Measurements from ENCODE around the gene COL18A1.

COL18A1 gene

DNA sequence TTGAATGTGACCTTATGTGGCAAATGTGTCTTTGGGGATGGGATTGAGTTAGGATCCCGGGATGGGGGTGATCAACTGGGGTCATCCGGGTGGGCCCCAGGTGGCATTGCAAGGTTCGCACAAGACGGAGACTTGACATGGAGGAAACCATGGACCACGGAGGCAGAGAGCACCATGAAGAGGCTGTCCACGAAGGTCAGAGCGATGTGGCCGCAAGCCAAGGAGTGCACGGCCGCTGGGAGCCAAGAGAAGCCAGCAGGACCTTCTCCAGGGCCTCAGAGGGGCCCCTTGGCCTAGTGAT, 22.3 kb upstream of the COL18A1 start:
- DNase-seq (ENCODE audit: low read depth in 2 of 2, low spot score in 1 of 2), result no peak

DNA sequence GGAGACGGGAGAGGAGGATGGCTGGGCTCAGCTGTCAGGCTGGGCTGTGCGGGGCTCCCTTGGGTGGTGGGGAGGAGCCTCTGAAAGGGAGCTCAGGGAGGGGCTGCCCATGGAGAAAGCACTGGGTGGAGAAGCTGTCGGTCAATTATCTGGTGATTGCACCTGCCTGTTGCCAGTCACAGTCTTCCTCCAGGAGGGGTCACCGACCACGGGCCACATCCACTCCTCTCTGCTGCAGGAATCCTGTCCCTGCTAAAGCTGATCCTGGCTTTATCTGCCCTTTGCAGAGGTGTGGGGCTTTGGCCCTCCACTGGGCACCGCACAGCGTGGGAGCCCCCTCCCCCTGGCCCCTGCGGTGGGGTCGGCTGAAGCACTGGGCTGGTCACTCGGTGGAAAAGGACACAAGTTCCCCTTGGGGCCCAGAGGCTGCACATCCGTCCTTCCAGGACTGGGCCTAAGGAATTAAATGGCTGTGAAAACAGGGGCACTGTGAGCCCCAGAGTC, 21.8 kb upstream of the COL18A1 start:
- DNase-seq (ENCODE audit: low read depth in 2 of 2, low spot score in 1 of 2), result no peak

DNA sequence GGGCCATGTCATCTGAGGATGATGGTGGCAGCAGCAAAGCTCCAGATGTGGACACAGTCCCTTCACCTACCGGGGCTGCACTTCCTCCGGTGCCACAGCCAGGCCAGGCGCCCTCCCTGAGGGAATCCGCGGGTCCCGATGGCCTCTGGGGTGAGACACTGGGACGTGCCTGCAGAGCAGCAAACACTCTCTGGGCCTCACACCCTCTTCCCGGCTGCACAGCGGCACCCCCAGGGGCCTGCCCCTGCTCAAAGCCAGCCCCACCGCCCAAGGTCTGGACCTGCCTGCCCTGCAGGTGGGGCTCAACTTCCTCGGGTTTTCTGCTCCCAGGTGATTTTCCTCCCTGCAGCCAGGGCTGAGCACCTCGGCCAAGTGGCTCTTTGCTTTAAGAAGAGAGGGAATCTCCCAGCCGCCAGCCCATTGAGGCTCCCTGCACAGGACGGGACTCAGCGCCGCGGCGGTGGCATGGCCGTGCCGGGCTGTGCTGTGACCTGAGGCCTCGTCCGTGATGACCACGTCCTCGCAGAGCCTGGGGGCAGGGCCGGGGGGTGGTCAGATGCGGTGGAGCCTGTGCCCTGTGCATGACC, 21.3 kb upstream of the COL18A1 start:
- no peak for DNase-seq (ENCODE audit: low read depth in 2 of 2, low spot score in 1 of 2)

DNA sequence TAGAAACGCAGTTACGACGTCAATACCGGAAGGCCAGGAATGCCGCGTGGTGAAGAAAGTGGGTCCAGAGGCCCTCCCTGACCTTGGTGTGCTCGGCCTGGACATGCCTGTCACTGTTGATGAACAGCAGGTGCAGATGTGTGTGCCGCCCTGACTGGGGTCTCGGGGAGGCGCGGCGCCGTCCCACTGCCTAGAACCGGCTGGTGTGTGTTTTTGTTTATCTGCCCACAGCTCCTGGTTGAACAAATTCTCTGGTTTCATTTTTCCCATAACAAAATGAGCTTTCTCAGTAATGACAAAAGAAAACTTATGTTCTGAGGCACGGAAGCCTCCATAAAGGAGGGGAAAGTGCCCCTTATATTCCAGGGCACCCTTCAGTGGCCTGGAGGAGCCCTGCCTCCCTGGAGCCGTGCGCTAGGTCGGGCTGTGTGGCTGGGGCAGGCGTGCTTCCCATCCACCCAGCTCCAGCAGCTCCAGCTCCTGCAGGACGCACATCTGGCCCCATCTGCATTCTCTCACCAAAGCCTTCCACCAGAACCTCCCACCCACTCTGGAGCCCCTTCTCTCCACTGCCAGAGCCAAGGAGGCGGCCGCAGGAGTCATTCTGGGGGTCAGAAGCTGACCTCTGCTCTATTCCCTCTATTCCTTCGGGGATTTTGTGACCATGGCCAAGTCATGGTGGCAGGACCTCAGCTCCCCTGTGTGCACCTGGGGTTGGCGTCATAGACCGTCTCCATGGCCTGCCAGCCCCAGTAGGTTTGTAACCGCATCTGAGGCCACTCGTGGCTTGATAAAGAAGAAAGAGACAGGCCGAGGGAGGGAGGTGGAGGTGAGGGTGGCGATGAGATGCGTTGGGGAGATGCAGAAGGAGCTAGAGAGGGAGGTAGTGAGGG, 20.1 kb upstream of the COL18A1 start:
- DNase-seq (ENCODE audit: low read depth in 2 of 2, low spot score in 1 of 2), result no peak

DNA sequence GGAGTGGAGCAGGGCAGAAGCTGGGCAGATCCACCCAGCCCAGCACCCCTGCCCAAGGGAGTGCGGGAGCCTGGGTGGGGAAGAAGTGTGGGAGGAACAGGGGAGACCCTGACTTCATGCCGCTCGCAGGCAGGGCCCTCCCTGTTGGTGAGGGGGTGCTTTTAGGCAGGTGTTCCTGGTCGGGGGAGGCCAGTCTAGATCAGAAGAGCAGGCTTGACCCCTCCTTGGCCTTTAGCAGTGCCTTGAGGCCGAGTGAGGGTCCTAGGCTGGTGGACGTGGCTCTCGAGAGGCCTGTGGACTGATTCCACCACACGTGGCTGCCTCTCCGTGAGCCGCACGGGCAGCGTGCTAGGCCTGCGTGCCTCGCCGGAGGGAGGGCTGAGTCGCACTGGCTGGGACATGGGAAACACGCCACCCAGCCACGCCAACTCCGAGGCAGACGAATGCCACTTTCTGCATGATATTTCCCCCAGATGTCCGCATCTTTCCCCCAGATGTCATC, 19.4 kb upstream of the COL18A1 start:
- no peak for DNase-seq (ENCODE audit: low read depth in 2 of 2, low spot score in 1 of 2)

DNA sequence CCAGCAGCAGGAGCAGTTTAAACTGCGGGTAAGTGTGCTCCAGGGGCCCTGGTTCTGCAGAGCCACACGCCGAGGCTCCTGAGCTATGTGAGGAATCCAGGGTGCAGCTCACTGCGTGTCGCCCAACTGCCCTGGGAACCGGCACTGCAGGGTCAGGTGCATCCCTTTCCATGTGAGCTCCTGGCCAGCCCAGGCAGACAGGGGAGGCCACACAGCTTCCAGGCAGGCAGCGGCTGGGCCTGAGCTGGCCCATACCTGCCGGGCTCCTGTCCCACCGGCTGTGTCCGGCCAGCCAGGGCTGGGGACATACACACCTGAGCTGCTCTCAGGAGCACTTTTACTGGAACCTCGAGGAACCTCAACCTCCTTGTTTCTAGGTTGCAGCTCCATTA, 18.6 kb upstream of the COL18A1 start:
- DNase-seq (ENCODE audit: low read depth in 2 of 2, low spot score in 1 of 2), result no peak

DNA sequence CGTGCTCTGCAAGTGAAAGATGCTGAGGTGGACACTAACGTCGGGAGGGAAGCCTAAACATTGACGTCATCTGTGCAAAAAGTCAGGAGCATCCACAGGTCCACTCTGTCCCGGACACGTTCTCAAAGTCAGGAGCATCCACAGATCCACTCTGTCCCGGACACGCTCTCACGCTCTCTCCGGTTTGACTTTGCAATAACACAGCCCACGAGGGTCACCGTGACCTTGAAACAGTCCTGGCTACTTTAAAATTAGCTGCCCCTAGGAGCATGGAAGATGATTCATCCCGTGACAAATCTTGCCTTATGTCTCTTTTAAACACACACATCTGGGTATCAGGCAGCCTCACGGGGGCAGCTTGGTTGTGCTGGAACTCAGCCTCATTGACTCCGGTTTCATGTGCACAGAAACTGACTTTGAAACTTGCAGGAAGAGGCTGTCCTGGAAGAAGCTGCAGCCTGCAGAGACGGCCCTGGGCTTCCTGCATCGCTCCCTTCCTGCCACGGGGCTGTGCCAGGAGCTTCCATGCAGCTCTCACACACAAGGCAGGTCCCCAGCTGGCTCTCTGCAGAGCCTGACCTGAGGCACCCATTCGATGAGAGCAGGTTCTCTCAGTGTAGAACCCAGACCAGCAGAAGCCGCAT, 18.1 kb upstream of the COL18A1 start:
- no peak for DNase-seq (ENCODE audit: low read depth in 2 of 2, low spot score in 1 of 2)

DNA sequence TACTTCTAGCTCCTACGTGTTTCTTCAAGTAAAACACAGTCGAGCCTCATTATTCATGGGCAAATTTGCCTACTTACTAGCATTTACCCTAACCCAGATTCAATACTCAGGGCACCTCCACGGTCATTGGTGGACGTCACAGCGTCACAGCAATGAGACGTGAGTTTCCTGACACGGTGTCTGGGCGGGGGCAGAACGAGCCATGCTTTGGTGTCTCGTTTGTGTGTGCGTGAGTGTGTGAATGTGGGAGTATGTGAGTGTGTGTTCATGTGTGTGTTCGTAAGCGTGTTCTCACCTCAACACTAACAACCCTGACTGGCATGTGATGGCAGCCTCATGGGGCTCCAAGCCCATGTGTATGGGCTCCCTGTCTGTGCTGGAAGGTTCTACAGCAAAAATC, 17.5 kb upstream of the COL18A1 start:
- no peak for DNase-seq (ENCODE audit: low read depth in 2 of 2, low spot score in 1 of 2)

DNA sequence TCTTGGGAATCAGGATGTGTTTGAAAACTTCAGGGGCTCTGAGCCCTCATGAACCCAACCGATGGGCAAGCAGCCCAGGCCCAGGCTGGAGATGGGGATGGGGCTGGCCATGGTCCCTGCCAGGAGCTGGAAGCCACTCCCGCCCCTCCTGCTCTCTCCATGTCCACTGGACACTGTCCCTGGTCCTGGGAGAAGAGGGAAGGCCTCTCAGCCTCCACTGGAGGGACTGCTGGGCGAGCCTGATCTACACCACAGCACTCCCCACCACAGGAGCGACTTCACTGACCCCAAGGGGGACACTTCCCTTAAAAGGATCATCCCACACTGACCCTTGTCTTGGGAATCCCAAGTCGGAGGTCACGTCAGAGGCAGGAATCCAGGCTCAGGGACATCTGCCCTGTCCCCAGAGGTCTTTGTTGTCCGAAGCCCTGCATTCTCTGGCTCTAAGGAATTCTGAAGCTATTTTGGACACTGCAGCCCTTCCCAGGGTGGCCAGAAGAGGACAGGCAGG, 16.9 kb upstream of the COL18A1 start:
- DNase-seq (ENCODE audit: low read depth in 2 of 2, low spot score in 1 of 2), result no peak

DNA sequence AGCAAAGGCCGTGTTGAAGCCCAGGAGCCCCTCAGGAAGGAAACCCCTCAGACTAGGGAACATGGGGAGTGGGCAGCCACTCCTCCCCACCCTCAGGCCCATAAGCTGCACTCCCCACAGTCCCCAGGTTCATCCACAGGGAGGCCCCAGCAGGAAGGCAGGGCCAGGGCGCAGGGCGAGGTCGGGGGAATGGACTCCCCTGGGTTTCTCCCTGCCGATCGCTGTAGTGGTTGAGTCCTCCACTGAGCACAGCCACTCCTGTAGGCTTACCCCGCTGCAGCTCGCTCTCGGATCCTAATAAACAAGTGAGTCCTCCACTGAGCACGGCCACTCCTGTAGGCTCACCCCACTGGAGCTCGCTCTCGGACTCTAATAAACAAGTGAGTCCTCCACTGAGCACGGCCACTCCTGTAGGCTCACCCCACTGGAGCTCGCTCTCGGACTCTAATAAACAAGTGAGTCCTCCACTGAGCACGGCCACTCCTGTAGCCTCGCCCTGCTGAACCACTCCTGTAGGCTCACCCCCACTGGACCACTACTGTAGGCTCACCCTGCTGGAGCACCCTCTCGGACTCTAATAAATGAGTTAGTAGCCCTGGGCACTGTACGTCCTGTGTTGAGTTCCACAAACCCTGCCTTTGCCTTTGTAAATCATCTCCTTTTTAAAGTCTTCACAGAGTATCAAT, 16.2 kb upstream of the COL18A1 start:
- no peak for DNase-seq (ENCODE audit: low read depth in 2 of 2, low spot score in 1 of 2)

DNA sequence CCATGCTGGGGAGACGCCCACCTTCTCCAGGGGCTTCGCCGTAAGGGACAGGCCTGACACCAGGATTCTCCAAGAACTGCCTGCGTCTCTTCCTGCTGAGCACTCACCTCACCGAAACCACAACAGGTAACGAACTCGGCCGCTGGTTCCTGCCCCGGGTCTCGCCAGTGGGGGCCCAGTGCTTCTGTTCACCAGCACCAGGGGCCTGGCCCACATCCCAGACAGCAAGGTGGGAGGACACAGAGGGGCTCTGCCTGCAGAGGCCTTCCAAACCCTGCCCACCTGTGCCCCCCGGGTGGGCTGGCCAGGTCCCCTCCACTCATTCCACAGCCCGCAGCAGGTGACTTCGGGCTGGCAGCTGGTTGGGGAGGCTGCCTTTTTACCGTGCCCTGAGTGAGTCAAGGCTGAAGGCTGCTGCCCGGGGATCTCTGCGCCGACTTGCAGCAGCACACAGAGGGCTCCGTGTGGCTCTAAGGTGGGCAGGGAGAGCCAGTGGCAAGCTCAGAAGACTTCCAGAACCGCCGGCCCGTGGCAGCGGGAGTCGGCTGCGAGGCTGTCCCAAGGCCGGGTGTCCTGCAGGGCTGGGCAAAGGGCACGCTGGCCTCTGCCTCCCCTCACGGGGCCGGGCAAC, 14.7 kb upstream of the COL18A1 start:
- no peak for DNase-seq (ENCODE audit: low read depth in 2 of 2, low spot score in 1 of 2)

DNA sequence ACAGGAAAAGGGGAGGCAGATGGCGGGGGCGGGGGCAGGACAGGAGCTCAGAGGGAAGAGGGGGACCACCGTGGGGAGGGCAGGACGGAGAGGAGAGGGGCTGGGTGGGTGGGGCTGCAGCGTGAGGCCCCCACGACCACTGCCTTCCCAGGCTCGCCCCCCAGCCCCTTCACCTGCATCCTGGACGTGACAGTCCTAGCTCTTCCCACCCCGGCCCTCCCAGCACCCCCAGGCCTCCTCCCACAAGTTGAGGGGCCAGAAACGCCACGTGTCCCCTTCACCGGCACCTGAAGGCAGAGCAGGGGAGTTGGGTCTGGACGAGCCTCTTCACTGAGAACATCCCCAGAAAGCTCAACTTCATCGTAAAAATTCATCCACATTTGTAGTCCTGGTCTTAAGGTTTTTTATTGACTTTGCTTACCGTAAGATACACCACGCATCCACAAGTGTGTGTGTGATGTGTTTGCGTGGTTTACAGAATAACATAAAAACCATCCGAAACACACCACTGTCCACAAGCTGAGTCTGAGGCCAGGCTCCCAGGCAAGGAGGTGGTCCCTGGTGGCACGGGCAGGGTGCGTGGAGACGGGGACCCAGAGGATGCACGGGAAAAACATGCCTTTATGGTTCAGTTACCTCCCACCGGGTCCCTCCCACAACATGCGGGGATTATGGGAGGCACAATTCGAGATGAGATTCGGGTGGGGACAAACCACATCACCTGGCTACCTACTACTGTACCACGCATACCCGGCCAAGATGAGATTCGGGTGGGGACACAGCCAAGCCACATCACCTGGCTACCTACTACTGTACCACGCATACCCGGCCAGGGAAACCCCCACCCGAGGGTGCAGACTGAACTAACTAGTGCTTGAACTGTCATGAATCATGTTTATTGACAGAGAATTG, 13.9 kb upstream of the COL18A1 start:
- no peak for DNase-seq (ENCODE audit: low read depth in 2 of 2, low spot score in 1 of 2)

DNA sequence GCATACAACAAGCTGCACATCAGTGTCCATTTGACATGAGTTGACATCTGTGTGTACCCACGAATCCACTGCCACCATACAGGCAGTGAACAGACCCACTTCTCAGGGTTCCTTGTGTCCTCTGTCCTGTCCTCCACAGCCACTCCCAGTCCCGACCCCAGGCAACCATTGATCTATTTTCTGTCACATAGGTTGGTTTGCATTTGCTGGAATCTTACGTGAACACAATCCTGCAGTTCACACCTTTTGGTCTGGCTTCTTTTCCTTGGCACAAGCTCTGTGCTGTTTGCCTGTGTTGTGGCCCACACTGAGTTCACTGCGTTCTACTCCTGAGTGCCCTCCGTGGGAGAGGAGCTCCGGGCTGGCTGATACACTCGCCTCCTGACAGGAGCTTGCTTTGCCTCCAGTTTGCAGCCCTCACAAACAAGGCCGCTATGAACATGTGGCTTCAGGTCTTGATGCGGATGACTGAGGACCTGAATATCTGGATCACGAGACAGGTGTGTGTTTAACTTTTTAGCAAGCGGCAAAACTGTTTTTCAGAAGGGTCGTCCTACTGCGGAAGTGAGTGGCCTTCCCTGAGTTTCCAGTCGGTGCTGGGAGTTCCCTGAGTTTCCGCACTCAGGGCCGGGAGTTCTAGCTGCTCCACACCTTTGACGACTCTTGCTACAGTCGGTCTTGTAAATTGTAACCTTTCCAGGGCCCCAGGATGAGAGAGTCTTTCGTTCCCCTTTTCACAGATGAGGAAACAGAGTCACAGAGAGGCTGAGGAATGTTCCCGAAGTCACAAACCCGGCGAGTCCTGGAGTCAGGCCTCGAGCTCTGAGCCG, 13.0 kb upstream of the COL18A1 start:
- DNase-seq (ENCODE audit: low read depth in 2 of 2, low spot score in 1 of 2), result no peak

DNA sequence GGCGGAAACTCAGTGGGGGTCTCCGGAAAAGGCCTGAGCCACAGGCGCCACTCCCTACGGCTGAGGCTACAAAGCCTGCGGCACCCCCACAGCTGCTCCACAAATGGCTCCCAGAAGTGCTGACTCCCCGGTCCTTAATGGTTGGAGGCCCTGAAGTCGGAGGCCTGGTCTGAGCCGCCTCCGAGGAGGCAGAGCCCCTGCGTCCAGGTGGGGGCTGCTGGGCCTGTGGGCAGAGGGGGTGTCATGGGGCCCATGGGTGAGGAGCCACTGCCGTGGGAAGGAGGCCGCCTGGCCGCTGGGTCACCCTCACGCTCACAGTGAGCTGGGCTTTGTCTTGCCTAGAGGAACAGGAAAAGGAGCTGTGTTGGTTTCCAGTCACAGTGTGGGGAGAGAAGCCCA, 12.4 kb upstream of the COL18A1 start:
- DNase-seq (ENCODE audit: low read depth in 2 of 2, low spot score in 1 of 2), result no peak

DNA sequence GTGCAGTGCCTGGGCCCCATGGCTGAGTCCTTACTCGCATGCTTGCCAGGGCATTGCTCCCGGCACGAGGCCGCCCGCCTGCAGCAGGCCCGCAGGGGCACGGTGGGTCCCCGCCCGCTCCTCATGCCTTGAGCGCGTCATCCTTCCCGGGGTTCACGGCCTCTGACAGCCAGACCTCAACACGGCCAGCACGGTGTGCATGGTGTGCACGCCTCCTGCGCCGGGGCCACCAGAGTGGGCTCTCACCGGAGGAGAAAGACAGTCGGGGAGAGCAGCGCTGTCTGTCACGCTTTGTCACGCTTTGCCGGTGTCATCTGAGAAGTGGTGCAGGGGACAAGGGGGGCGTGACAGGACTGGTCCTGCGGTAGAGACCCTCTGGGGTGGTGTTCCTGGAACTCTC, 11.9 kb upstream of the COL18A1 start:
- no peak for DNase-seq (ENCODE audit: low read depth in 2 of 2, low spot score in 1 of 2)

DNA sequence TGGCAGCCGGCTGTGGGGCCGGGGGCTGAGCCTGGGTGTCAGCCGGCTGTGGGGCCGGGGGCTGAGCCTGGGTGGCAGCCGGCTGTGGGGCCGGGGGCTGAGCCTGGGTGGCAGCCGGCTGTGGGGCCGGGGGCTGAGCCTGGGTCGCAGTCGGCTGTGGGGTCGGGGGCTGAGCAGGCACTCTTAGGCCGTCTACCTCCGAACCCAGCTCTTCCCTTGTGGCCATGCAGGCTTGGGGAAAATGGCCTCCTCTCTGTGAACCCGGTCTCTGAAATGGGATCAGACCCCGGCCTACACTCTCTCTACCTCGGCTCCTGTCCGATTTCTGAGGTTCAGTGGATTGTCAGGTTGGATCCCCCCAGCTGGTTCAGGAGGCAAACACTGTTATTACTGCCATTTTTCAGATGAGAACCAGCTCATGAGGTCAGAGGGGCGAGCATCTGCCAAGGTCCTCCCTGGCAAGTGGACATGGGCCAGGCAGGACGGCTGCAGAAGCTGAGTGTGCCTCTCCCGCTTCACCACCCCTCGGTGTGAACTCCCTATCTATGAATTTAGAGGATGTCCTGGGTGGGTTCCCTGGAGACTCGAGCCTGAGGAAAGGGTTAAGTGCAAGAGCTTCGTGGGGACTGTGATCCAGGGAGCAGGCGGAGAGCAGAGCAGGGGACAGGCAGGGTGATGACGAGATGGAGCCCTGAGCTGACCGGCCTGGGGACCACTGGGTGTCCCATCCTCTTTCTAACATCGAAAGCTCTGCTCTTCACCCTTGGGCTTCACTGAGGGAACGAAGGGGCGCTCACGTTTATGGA, 10.9 kb upstream of the COL18A1 start:
- DNase-seq (ENCODE audit: low read depth in 2 of 2, low spot score in 1 of 2), result no peak

DNA sequence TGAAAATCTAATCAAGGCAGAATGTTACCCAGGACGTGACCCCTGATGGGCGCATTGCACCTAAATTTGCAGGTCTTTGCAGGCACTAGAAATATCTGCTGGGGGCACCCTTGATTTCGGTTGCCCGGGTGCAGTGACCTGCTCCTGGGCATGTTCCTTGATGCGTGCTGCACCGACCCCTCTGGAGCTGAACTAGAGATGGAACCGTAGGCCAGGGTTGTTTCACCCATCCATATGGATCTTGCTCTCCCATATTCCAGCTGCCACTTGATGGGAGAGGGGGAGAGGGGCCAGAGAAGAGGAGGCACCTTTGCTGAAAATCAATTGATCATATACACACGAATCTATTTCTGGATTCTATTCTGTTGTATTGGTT, 8.4 kb upstream of the COL18A1 start:
- DNase-seq (ENCODE audit: low read depth in 2 of 2, low spot score in 1 of 2), result no peak

DNA sequence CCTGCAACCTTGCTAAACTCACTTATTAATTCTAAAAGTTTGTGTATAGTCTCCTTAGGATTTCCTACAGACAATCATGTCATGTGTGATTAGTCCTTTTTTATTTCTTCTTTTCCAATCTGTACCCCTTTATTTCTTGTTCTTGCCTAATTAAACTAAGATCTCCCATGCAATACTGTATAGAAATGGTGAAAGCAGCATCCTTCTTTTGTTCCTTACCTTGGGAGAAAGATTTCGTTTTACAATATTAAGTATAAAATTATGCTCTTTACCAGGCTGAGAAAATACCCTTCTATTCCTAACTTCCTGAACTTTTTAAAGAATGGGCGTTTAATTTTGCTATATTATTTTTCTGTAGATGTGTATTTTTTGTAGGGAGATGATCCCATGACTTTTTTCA, 7.6 kb upstream of the COL18A1 start:
- DNase-seq (ENCODE audit: low read depth in 2 of 2, low spot score in 1 of 2), result no peak

All from stimulated activated CD8-positive, alpha-beta memory T cell treated with anti-CD3 and anti-CD28 coated beads, Interleukin-4, amount 100 ng/mL, for 4 hours (primary cell).